ENCODE results near the gene PLXDC1.
"Not testable (repeated sequence)": the region's sequence is repeated elsewhere in the genome, so short reads cannot be mapped to it uniquely, and the experiment has no call there.

PLXDC1 gene

GRCh38 chr17:39026980-39027451 lies 124.4 kb downstream of the PLXDC1 start (continued):
- no peak for TF ChIP-seq ZNF391 (tag by site-specific recombination; IDR thresholded peaks at IDR 0.05; ENCODE audit: borderline replicate concordance, low read depth)
- no peak for TF ChIP-seq MEIS1 (CRISPR knock-in tag; IDR thresholded peaks at IDR 0.05; ENCODE audit: borderline replicate concordance)
- 0 out of 2 replicates have a peak, but pooled peaks have one; percentile 34 for TF ChIP-seq ZNF518A (tag by site-specific recombination; conservative IDR thresholded peaks at IDR 0.05; ENCODE audit: low read depth)
- peak; percentile 58; the same call in 1 of the 2 replicates for TF ChIP-seq OSR2 (tag by site-specific recombination; IDR thresholded peaks at IDR 0.05)
- 0 out of 2 replicates have a peak, but pooled peaks have one; percentile 31 for TF ChIP-seq KLF8 (tag by site-specific recombination; IDR thresholded peaks at IDR 0.05)
- peak; percentile 67 for TF ChIP-seq ZNF76 (tag by site-specific recombination; IDR thresholded peaks at IDR 0.05; ENCODE audit: borderline replicate concordance, low read depth)
- TF ChIP-seq ZNF704 (tag by site-specific recombination; IDR thresholded peaks at IDR 0.05): no peak
- peak; percentile 72 for TF ChIP-seq SCRT2 (tag by site-specific recombination; IDR thresholded peaks at IDR 0.05)
- peak; percentile 35; the same call in 1 of the 2 replicates for TF ChIP-seq SP3 (tag by site-specific recombination; IDR thresholded peaks at IDR 0.05)
- TF ChIP-seq ZNF324 (tag by site-specific recombination; IDR thresholded peaks at IDR 0.05): 0 out of 2 replicates have a peak, but pooled peaks have one; percentile 26
- TF ChIP-seq PRDM10 (tag by site-specific recombination; IDR thresholded peaks at IDR 0.05): peak; percentile 49; the same call in 1 of the 2 replicates
- TF ChIP-seq PRDM1 (tag by site-specific recombination; IDR thresholded peaks at IDR 0.05): no peak
- no peak for TF ChIP-seq ZBTB48 (tag by site-specific recombination; IDR thresholded peaks at IDR 0.05)
- peak; percentile 51; the same call in 1 of the 2 replicates for TF ChIP-seq ZNF837 (tag by site-specific recombination; IDR thresholded peaks at IDR 0.05)
- TF ChIP-seq PATZ1 (tag by site-specific recombination; IDR thresholded peaks at IDR 0.05): peak; percentile 69
- TF ChIP-seq ZBTB44 (tag by site-specific recombination; IDR thresholded peaks at IDR 0.05): no peak
- no peak for TF ChIP-seq RBAK (tag by site-specific recombination; IDR thresholded peaks at IDR 0.05)
- TF ChIP-seq ZBTB8A (tag by site-specific recombination; IDR thresholded peaks at IDR 0.05): peak; percentile 84
- TF ChIP-seq ZNF785 (tag by site-specific recombination; IDR thresholded peaks at IDR 0.05): no peak
- TF ChIP-seq ZNF473 (tag by site-specific recombination; IDR thresholded peaks at IDR 0.05): no peak
- TF ChIP-seq GLIS2 (tag by site-specific recombination; IDR thresholded peaks at IDR 0.05): no peak
- no peak for TF ChIP-seq ZNF121 (tag by site-specific recombination; IDR thresholded peaks at IDR 0.05)
- TF ChIP-seq ZNF362 (tag by site-specific recombination; IDR thresholded peaks at IDR 0.05): no peak

- H3K27ac ChIP-seq (ENCODE audit: extremely low read depth, low read depth, low read length); H3K36me3 ChIP-seq (ENCODE audit: control insufficient read depth in 2 of 2, insufficient read depth in 1 of 2, low read length in 2 of 2); H3K4me1 ChIP-seq (ENCODE audit: control insufficient read depth, insufficient read depth, low read length); H3K4me3 ChIP-seq (ENCODE audit: low read depth, low read length); H3K9me3 ChIP-seq (ENCODE audit: control insufficient read depth, insufficient read depth, low read depth, low read length); POLR2A ChIA-PET: not testable (repeated sequence)
- CTCF ChIA-PET: interaction anchor here (1.1 kb wide), 1 partner anchor 14 kb away, joined by 3 read pairs; no protein-coding TSS in a partner anchor
Measured at GRCh38 chr17:39026346-39026745, 125.1 kb downstream of the PLXDC1 start.
